Smooth muscle cell (in vitro differentiated cells): ENCODE measurements around the gene ENTPD8. TPM values are rescaled to one million over a fixed set of nuclear protein-coding genes. Genes with fewer than 3 reads are reported as not detected.

Experiments used
- DNase-seq: peaks from one replicate; lab custom pipeline; 2025; ENCODE audit not compliant: unreplicated experiment; lab: John Stamatoyannopoulos, UW
- H2AFZ ChIP-seq: fragments of 200-600 bp; sonication (generic); 2 replicates; pipeline ENCODE4 v1.6.0; 2016; ENCODE audit warnings: antibody characterized with exemption, low read depth, mild to moderate bottlenecking
- H3F3A ChIP-seq: fragments of 200-600 bp; sonication (generic); 2 replicates; pipeline ENCODE4 v1.6.0; 2017; ENCODE audit warnings: antibody characterized with exemption, low read depth
- H3K27ac ChIP-seq: fragments of 200-600 bp; sonication (generic); 2 replicates; pipeline ENCODE4 v1.5.1; 2016; ENCODE audit warnings: low read depth, mild to moderate bottlenecking
- H3K27me3 ChIP-seq: fragments of 200-600 bp; sonication (generic); 2 replicates; pipeline ENCODE4 v1.6.1; 2016; ENCODE audit warnings: low read depth, mild to moderate bottlenecking
- H3K36me3 ChIP-seq: fragments of 200-600 bp; sonication (generic); 2 replicates; pipeline ENCODE4 v1.5.1; 2016; ENCODE audit warnings: low read depth
- H3K4me1 ChIP-seq: fragments of 200-600 bp; sonication (generic); 2 replicates; pipeline ENCODE4 v1.5.1; 2016; ENCODE audit warnings: low read depth
- H3K4me2 ChIP-seq: fragments of 200-600 bp; sonication (generic); 2 replicates; pipeline ENCODE4 v1.6.0; 2016; ENCODE audit warnings: mild to moderate bottlenecking
- H3K4me3 ChIP-seq: fragments of 200-600 bp; sonication (generic); 2 replicates; pipeline ENCODE4 v1.5.1; 2016; ENCODE audit warnings: mild to moderate bottlenecking
- H3K79me2 ChIP-seq: fragments of 200-600 bp; sonication (generic); 2 replicates; pipeline ENCODE4 v1.6.0; 2016; ENCODE audit warnings: low read depth, mild to moderate bottlenecking
- H3K9ac ChIP-seq: fragments of 200-600 bp; sonication (generic); 2 replicates; pipeline ENCODE4 v1.6.0; 2016; ENCODE audit warnings: low read depth
- H3K9me3 ChIP-seq: fragments of 200-600 bp; sonication (generic); replicated peaks from 2 replicates; pipeline ENCODE4 v1.5.1; 2016; ENCODE audit warnings: low read depth
- H4K20me1 ChIP-seq: fragments of 200-600 bp; sonication (generic); 2 replicates; pipeline ENCODE4 v1.6.0; 2016; ENCODE audit warnings: low read depth
- CTCF ChIP-seq: fragments of 200-600 bp; sonication (generic); IDR thresholded peaks from 2 replicates; pipeline ENCODE4 v1.5.1; 2017; ENCODE audit warnings: borderline replicate concordance, mild to moderate bottlenecking, antibody characterized with exemption; ENCODE audit not compliant: insufficient read depth, poor library complexity, severe bottlenecking
- WGBS: methylation state at CpG from one replicate; pipeline ENCODE4 v1.1.7; 2016; ENCODE audit warnings: low lambda C conversion rate; 5-methylcytosine and 5-hydroxymethylcytosine counted together
- polyA plus RNA-seq: library from polyadenylated mRNA; unstranded; fragments of >200 nt; fragmentation: Nextera tagmentation; extraction: Ambion mirVana; gene quantifications from 2 replicates; pipeline ENCODE4 v1.2.1, GENCODE V29; 2016
- total RNA-seq: library from RNA; depleted of rRNA; stranded (reverse); fragments of >200 nt; gene quantifications from 2 replicates; pipeline ENCODE4 v1.2.3, GENCODE V29; 2014

ENTPD8 gene
- total and polyA plus RNA-seq, 2 experiments from 2014 or later, result not detected

DNA sequence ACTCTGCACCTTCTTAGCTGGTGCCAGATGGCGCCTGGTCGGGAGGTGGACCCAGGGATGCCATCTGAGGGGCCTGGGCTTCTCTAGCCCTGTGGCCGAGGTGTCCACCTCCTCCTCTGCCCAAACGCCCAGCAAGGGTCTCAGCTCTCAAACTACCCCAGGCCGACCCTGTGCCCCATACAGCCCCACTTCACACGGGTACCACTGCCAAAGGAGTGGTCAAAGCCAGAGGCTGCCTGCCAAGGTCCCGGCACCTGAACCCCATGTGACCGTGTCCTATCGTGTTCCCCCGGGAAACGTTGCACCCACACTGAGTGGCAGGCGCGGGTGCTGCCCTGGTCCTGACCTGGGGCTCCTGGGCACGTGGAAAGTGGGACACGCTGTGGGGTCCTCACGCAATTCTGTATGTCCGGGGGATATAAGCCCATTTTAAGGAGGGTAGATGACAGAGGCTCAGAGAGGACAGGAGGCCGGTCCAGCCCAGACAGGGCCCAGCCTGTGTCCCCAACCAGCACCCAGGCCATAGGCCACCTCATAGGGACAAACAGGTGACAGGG, 1.9 kb downstream of the ENTPD8 start:
- H3K4me1 ChIP-seq, result no peaks in the 10 kb centered on the region
- H3K79me2 ChIP-seq, result no peaks in the 10 kb centered on the region
- DNase-seq, result no peak
- H3K4me2 ChIP-seq, result no peak overlapping the region
- WGBS, result 89% methylated on average over 17 of the region's 18 CpGs
- H2AFZ ChIP-seq, result no peak overlapping the region
- TF ChIP-seq CTCF, result no peak
- H3K27me3 ChIP-seq, result no peaks in the 10 kb centered on the region
- no peak overlapping the region for H3K4me3 ChIP-seq
- H3K27ac ChIP-seq, result no peak overlapping the region
- no peaks in the 10 kb centered on the region for H3K9me3 ChIP-seq
- no peaks in the 10 kb centered on the region for H4K20me1 ChIP-seq
- no peak overlapping the region for H3K9ac ChIP-seq
- no peaks in the 10 kb centered on the region for H3K36me3 ChIP-seq
- H3F3A ChIP-seq, result no peaks in the 10 kb centered on the region

DNA sequence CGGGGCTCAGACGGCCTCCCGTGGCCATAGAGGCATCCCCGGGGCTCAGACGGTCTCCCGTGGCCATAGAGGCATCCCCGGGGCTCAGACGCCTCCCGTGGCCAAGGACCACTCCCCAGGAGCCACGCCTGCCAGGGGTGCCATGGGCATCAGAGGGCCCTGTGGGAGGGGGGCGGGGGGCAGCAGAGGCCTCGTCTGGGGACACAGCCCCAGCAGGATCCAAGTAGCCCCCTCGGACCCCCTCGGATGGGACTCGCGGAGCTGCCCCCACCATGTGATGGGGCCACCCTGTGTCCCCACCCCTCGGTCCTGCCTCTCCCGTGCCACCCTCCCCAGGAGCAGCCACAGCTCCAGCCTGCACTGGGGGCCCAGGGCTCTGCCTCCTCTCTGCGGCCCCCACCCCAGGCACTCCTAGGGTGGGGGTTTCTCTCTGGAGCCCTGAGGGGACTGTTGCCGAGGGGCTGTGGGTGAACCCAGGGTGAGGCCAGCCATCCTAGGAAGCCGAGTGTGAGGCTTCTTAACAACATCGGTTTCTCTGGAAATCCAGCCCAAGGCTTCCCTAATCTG, 2.5 kb downstream of the ENTPD8 start:
- no peaks in the 10 kb centered on the region for H3F3A ChIP-seq
- H3K9me3 ChIP-seq, result no peaks in the 10 kb centered on the region
- no peaks in the 10 kb centered on the region for H3K4me1 ChIP-seq
- H3K27ac ChIP-seq, result no peak overlapping the region
- WGBS, result 94% methylated on average over 20 of the region's 22 CpGs
- H3K4me2 ChIP-seq, result no peak overlapping the region
- no peak overlapping the region for H3K4me3 ChIP-seq
- no peak for DNase-seq
- no peak for TF ChIP-seq CTCF
- H4K20me1 ChIP-seq, result no peaks in the 10 kb centered on the region
- no peak overlapping the region for H3K9ac ChIP-seq
- no peak overlapping the region for H2AFZ ChIP-seq
- no peaks in the 10 kb centered on the region for H3K27me3 ChIP-seq
- no peaks in the 10 kb centered on the region for H3K36me3 ChIP-seq
- H3K79me2 ChIP-seq, result no peaks in the 10 kb centered on the region

- H3K27me3 ChIP-seq, result no peaks in the 10 kb centered on the region
- H3K9me3 ChIP-seq, result no peaks in the 10 kb centered on the region
- H3F3A ChIP-seq, result no peaks in the 10 kb centered on the region
- no peaks in the 10 kb centered on the region for H3K79me2 ChIP-seq
- H3K4me1 ChIP-seq, result no peaks in the 10 kb centered on the region
- H3K4me3 ChIP-seq, result no peak overlapping the region
- no peaks in the 10 kb centered on the region for H4K20me1 ChIP-seq
- TF ChIP-seq CTCF, result no peak
- no peak overlapping the region for H3K4me2 ChIP-seq
- 95% methylated on average over 34 of the region's 40 CpGs for WGBS
- H3K36me3 ChIP-seq, result no peaks in the 10 kb centered on the region
- H3K9ac ChIP-seq, result no peak overlapping the region
- H3K27ac ChIP-seq, result no peak overlapping the region
- no peak for DNase-seq
- H2AFZ ChIP-seq, result no peak overlapping the region
These were observed 3.2 kb downstream of the ENTPD8 start for GRCh38 chr9:137437691-137438590.
